HL-60/S4 treated with retinoic acid at 250 ng/mL for 4 days and 3 days (cell line): ENCODE results near the gene BAZ2B.

Source experiments
- in situ Hi-C: fragments of 300-500 bp; cut with MboI; formaldehyde crosslinking; loops from 2 replicates; pipeline ENCODE4 v1.7.0; 2022; ENCODE audit warnings: low sequenced_read_pairs

The BAZ2B gene

DNA sequence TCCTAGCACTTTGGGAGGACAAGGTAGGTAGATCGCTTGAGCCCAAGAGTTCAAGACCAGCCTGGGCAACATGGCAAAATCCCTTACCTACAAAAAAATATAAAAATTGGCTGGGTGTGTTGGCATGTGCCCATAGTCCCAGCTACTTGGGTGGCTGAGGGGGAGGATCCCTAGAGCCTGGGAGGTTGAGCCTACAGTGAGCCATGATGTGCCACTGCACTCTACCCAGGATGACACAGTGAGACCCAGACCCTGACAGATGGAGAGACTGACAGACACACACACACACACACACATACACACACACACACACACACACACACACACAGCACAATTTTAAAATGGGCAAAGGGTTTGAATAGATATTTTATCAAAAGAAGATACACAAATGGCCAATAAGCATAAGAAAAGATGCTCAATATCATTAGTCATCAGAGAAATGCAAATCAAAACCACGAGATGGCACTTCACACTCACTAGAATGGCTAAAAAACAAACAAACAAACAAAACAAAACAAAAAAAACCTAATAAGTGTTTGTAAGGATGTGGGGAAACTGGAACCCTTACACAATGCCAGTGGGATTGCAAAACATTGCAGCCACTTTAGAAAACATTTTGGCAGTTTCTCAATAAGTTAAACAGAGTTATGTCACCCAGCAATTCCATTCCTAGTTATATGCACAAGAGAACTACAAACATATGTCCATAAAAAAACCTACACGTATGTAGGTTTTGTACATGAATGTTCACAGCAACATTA, 42.3 kb downstream of the BAZ2B start:
- in situ Hi-C loops: no loop called here

- in situ Hi-C loops: no loop called here
Measured at GRCh38 chr2:159573294-159573693, 43.1 kb downstream of the BAZ2B start.

GRCh38 chr2:159572459-159572858, 43.9 kb downstream of the BAZ2B start:
- in situ Hi-C loops: no loop called here

GRCh38 chr2:159571540-159572260, 44.6 kb downstream of the BAZ2B start:
- in situ Hi-C loops: no loop called here

GRCh38 chr2:159564081-159564480, 52.3 kb downstream of the BAZ2B start:
- in situ Hi-C loops: no loop called here

DNA sequence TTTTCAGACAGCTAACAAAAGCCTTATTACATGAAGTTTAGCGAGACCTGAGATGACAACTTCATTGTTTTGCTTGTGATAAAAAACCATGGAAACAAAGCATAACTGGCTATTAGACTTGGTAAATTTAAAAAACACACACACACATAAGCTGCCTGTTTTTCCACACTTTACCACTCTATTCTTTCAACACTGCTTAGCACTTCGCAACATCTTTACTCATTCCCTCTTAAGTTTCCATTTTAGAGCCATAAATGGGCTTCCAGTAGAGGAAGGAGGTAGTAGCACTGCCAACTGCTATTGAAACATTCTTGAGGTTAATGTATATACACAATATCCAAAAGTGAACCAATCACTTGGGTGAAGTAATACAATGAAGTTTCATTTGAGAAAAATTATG, 54.1 kb downstream of the BAZ2B start:
- in situ Hi-C loops: no loop called here

DNA sequence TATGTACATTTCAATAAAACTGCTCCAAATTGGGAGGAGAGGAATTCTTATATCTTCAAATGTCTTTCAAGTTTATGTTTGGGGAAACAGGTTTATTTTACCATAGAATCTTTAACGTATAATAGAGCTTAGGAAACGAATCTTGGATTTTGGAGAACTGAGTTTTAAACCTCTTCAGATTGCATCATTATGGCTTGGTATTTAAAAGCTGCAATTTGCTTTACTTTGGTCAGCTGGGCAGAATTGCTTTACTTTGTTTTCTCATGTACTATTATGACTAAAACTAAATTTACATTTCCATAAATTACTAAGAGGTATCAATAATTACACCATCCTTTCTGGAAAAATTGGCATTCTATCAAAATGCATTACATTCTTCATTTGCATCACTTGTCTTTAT, 54.6 kb downstream of the BAZ2B start:
- in situ Hi-C loops: no loop called here

- in situ Hi-C loops: no loop called here
Measured at GRCh38 chr2:159561242-159561641, 55.1 kb downstream of the BAZ2B start.

DNA sequence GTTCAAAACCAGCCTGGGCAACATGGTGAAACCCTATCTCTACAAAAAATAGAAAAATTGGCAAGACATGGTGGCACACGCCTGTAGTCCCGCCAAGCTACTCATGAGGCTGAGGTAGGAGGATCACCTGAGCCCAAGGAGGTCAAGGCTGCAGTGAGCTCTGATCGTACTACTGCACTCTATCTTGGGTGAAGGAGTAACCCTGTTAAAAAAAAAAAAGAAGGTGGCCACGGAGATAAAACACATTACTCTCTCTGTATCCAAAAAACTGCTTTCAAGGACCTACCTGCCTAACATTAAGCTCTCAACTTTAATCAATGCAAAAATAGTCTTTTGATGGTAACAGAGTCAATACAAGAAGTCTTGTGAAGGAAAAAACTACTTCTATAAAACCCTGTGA, 57.3 kb downstream of the BAZ2B start:
- in situ Hi-C loops: no loop called here

GRCh38 chr2:159558479-159558878, 57.9 kb downstream of the BAZ2B start:
- in situ Hi-C loops: no loop called here

- in situ Hi-C loops: no loop called here
Measured at GRCh38 chr2:159557437-159558034, 58.8 kb downstream of the BAZ2B start.

GRCh38 chr2:159555651-159556392, 60.5 kb downstream of the BAZ2B start:
- in situ Hi-C loops: no loop called here

- in situ Hi-C loops: no loop called here
Measured at GRCh38 chr2:159553727-159554126, 62.6 kb downstream of the BAZ2B start.

DNA sequence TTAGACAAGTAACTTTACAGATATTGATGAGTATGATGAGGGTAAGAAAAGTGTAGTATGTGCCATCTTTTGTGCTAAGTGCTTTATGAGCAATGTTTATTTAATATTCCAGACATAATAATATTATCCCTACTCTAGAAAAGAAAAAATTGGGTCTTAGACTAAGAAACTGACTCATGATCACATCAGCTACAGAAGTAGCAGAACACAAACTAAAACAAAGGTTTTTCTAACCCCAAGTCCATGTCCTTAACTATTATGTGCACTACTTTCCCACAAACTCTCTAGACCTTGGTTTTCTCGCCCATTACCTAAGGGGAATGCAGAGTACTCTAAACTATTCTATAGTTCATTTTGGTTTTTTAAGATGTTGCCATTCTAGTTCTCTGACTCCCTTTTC, 64.5 kb downstream of the BAZ2B start:
- in situ Hi-C loops: no loop called here

- in situ Hi-C loops: no loop called here
Measured at GRCh38 chr2:159550231-159550630, 66.1 kb downstream of the BAZ2B start.

DNA sequence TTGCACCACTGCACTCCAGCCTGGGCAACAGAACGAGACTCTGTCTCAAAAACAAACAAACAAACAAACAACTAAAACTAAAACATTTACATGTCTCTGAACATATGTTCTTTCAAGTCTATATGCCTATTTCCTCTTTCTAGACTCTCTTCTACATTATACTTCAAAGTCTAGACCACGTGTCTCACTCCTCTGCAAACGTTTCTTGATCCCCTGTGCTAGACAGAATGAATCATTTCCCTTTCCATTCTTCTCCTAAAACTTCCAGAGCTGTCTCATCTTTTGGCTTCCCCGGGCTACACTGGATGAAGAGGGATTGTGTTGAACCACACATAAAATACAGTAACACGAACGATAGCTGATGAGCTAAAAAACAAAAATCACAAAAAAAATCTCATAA, 67.1 kb downstream of the BAZ2B start:
- in situ Hi-C loops: no loop called here

GRCh38 chr2:159546716-159547430, 69.5 kb downstream of the BAZ2B start:
- in situ Hi-C loops: no loop called here

- in situ Hi-C loops: no loop called here
Measured at GRCh38 chr2:159546039-159546438, 70.3 kb downstream of the BAZ2B start.

- in situ Hi-C loops: no loop called here
Measured at GRCh38 chr2:159545085-159545484, 71.3 kb downstream of the BAZ2B start.

DNA sequence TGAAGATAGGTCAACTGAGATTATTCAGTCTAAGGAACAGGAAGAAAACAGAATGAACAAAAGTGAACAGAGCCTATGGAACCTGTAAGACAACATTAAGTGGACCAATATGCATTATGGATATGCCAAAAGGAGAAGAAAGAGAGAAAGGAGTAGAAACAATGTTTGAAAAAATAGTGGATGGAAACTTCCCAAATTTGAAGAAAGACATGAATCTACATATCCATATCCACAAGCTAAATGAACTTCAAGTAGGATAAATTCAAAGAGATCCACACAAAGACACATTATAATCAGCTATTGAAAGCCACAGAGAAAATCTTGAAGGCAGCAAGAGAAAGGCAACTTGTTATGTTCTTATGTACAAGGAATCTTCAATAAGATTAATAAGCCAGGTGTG, 74.2 kb downstream of the BAZ2B start:
- in situ Hi-C loops: no loop called here

DNA sequence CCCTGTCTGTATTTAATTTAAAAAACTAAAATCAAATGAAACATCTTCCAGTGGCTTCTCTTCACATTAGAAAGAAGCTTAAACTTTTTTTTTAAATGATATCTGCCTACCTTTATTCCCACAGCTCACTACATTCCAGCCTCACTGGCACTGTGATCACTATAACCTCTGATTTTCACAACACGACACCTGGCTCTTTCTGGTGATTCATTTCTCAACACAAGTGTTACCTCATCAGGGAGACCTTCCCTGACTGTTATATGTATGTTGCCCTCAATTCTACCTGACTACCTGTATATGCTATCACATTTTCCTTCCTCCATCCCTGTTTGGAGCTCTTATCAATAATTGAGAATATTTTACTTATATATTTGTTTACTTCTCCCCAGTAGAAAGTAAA, 76.6 kb downstream of the BAZ2B start:
- in situ Hi-C loops: no loop called here
